ENCODE data around the gene RFT1. TPM values are rescaled to one million over a fixed set of nuclear protein-coding genes. Genes with fewer than 3 reads are reported as not detected.

Gene RFT1
- total and polyA plus RNA-seq, 10 donors = 6.0 to 25.6 (median 15.4) TPM

DNA sequence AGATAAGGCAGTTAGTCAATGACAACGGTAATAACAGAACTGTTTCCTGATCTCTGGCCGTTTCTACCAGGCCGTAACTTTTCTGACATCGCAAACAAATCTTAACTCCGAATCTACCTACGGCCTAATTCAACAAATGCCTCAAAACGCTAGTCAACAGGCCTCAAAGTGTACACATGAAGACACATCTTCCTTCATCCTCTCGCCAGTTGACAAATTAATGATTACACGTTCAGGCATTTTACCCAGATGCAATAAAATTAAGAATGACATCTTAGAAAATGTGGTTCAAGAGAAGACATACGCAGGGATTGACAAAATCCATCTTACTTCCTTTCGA, 85.9 kb downstream of the RFT1 start:
- no peak for DNase-seq
- H3K4me3 ChIP-seq = peak overlapping the region; percentile 58 to 96 (median 69)
- H3K36me3 ChIP-seq = no peaks in the 10 kb centered on the region
- intact Hi-C loops (cut with DNase I; ENCODE audit: low total_unique reads) = no loop called here
- peaks cover 0 to 34% (median 3%) of the 10 kb centered on the region in 7 donors for H3K27me3 ChIP-seq (replicated peaks in 1 of 7)
- no peaks in the 10 kb centered on the region for H3K9me3 ChIP-seq
- WGBS, 5 donors = 41 to 58% (median 52%) methylated on average over 11 of the region's 11 CpGs
- no peak for TF ChIP-seq POLR2A (IDR thresholded peaks at IDR 0.05)
- no peak for TF ChIP-seq POLR2AphosphoS5 (IDR thresholded peaks at IDR 0.05)
- TF ChIP-seq, protein P1, sequence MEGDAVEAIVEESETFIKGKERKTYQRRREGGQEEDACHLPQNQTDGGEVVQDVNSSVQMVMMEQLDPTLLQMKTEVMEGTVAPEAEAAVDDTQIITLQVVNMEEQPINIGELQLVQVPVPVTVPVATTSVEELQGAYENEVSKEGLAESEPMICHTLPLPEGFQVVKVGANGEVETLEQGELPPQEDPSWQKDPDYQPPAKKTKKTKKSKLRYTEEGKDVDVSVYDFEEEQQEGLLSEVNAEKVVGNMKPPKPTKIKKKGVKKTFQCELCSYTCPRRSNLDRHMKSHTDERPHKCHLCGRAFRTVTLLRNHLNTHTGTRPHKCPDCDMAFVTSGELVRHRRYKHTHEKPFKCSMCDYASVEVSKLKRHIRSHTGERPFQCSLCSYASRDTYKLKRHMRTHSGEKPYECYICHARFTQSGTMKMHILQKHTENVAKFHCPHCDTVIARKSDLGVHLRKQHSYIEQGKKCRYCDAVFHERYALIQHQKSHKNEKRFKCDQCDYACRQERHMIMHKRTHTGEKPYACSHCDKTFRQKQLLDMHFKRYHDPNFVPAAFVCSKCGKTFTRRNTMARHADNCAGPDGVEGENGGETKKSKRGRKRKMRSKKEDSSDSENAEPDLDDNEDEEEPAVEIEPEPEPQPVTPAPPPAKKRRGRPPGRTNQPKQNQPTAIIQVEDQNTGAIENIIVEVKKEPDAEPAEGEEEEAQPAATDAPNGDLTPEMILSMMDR (IDR thresholded peaks at IDR 0.05 in 8 of 11, conservative IDR thresholded peaks at IDR 0.05 in 3 of 11) = no peak
- H3K27ac ChIP-seq = peak overlapping the region; percentile 79 to 93 (median 90)
- peaks cover 3 to 68% (median 37%) of the 10 kb centered on the region in 6 donors for H3K4me1 ChIP-seq

DNA sequence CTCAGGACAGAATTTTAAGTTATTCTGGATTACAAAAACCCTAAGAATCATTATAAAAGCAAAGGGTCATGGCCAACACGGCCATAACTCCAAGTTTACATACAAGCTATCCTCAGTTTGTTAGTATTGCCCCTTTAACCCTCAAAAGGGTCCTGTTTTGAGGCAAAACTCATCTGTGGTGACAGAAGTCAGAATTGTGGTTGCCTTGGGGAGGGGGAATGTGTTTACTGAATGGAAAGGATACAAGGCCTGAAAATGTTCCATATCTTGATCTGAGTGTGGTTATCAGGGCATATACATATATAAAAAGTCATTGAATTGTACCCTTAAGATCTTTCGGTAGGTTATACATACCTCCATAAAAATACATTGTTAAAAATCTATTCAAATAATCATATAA, 86.5 kb downstream of the RFT1 start:
- Histone ChIP-seq H3K9me3 (no peaks in the 10 kb centered on the region), H3K4me1 (peaks cover 3 to 73% (median 37%) of the 10 kb centered on the region in 6 donors), H3K27ac (peak overlapping the region in 5 of 8 donors; percentile 82 to 93 (median 90)), H3K4me3 (peak overlapping the region in 1 of 8 donors; percentile 92), H3K36me3 (no peaks in the 10 kb centered on the region), H3K27me3 (replicated peaks in 1 of 7) (peaks cover 0 to 34% (median 3%) of the 10 kb centered on the region in 7 donors)
- 92 to 95% (median 94%) methylated on average over 2 of the region's 2 CpGs for WGBS, 5 donors
- no peak for DNase-seq
- TF ChIP-seq POLR2A (IDR thresholded peaks at IDR 0.05) (no peak), POLR2AphosphoS5 (IDR thresholded peaks at IDR 0.05) (no peak)
- TF ChIP-seq, protein P1 (IDR thresholded peaks at IDR 0.05 in 8 of 11, conservative IDR thresholded peaks at IDR 0.05 in 3 of 11) = no peak
- intact Hi-C loops (cut with DNase I; ENCODE audit: low total_unique reads) = no loop called here

DNA sequence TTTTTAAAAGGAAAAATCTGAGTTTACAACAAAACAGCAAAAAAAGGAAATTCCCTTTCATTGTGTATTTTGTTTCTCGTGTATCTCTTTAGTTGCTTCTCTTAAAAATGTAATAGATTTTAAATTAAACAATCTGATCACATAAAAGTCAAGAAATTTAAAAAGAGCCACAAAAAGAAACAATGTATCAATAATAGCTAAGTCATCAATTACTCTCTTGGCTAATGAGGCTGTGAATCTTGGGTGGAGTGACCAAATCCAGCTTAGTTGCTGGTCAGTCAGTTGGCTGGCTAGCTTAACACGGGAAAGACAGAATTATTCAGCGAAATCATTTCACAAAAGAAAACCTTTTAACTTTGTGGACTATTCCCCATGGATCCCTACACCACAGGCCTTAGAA, 87.6 kb downstream of the RFT1 start:
- TF ChIP-seq POLR2A (IDR thresholded peaks at IDR 0.05) = no peak
- TF ChIP-seq, protein P1 (IDR thresholded peaks at IDR 0.05 in 8 of 11, conservative IDR thresholded peaks at IDR 0.05 in 3 of 11) = no peak
- no peak for TF ChIP-seq POLR2AphosphoS5 (IDR thresholded peaks at IDR 0.05)
- WGBS, 5 donors = 90 to 95% (median 92%) methylated on average over 3 of the region's 3 CpGs
- peaks cover 0 to 34% (median 3%) of the 10 kb centered on the region in 7 donors for H3K27me3 ChIP-seq (replicated peaks in 1 of 7)
- H3K27ac ChIP-seq = no peak overlapping the region
- no peak overlapping the region for H3K4me3 ChIP-seq
- no peaks in the 10 kb centered on the region for H3K36me3 ChIP-seq
- peaks cover 3 to 73% (median 37%) of the 10 kb centered on the region in 6 donors for H3K4me1 ChIP-seq
- H3K9me3 ChIP-seq = no peaks in the 10 kb centered on the region
- no peak for DNase-seq
- intact Hi-C loops (cut with DNase I; ENCODE audit: low total_unique reads) = no loop called here

DNA sequence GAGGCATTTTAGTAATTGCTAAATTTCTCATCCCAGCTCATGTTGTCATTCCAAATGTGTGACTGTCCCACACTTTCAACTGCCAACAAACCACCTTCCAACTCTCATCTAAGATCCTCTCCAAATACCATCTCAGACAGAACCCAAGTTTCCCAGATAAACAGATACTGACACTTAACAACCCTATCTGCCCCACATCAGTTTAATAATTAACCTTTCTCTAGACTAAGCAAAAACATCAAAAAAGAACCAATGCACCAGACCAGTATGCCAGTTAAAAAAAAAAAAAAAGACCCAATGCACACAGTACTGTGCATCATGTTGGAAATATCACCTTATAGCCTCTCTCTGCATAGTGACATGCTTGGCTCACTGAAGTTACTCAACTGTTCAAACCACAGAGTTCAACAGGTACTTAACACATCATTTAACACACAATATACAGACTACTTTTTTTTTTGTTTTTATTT, 89.8 kb downstream of the RFT1 start:
- Histone ChIP-seq H3K9me3 (no peaks in the 10 kb centered on the region), H3K36me3 (no peaks in the 10 kb centered on the region), H3K4me1 (peaks cover 3 to 72% (median 36%) of the 10 kb centered on the region in 6 donors), H3K4me3 (no peak overlapping the region), H3K27me3 (replicated peaks in 1 of 7) (peaks cover 0 to 21% (median 0%) of the 10 kb centered on the region in 7 donors), H3K27ac (no peak overlapping the region)
- TF ChIP-seq POLR2A (IDR thresholded peaks at IDR 0.05) (no peak), POLR2AphosphoS5 (IDR thresholded peaks at IDR 0.05) (no peak)
- TF ChIP-seq, protein P1 (IDR thresholded peaks at IDR 0.05 in 8 of 11, conservative IDR thresholded peaks at IDR 0.05 in 3 of 11) = no peak
- intact Hi-C loops (cut with DNase I; ENCODE audit: low total_unique reads) = no loop called here
- no peak for DNase-seq

Measured in spleen (tissue), 11 donors.